ENCODE measurements around the gene MUC4. TPM values are rescaled to one million over a fixed set of nuclear protein-coding genes. Genes with fewer than 3 reads are reported as not detected.

The MUC4 gene
- total and polyA plus RNA-seq, 2 donors from 2014 or later: 0.19 TPM; not detected in 1

DNA sequence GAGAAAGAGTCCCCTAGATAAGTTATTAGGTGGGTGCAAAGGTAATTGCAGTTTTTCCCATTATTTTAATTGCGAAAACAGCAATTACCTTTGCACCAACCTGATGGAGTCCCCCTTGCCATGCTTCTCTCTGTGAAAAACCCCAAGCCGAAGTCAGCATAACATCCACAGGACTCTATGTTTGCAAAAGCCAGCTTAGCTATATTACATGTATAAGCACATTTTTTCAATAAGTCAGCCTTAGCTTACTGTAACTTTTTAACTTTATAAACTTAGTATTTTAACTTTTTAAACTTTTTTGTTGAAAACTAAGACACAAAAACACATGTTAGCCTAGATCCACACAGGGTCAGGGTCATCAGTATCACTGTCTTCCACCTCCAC lies 112.3 kb downstream of the MUC4 start:
- Histone ChIP-seq H3K27me3 (ENCODE audit: control insufficient read depth, insufficient read depth, low read length) (no peaks in the 10 kb centered on the region), H3K9me3 (ENCODE audit: control insufficient read depth in 2 of 3, insufficient read depth in 1 of 3, low read length in 3 of 3) (no peaks in the 10 kb centered on the region), H3K27ac (ENCODE audit: low read depth in 2 of 2, low read length in 2 of 2) (no peak overlapping the region), H3K36me3 (ENCODE audit: control insufficient read depth in 2 of 3, insufficient read depth in 3 of 3, low read length in 3 of 3) (peaks cover 0 to 25% (median 2%) of the 10 kb centered on the region in 3 donors), H3K4me3 (ENCODE audit: low read length in 3 of 3) (no peak overlapping the region), H3K9ac (ENCODE audit: low read length in 3 of 3) (no peak overlapping the region), H3K4me1 (ENCODE audit: control insufficient read depth in 2 of 3, insufficient read depth in 2 of 3, low read depth in 1 of 3, low read length in 3 of 3) (no peaks in the 10 kb centered on the region)
- FAIRE-seq: no peak
- intact Hi-C loops (cut with DNase I): no loop called here
- DNase-seq: peak in 1 of 5 donors; percentile 7
- TF ChIP-seq, protein P1, sequence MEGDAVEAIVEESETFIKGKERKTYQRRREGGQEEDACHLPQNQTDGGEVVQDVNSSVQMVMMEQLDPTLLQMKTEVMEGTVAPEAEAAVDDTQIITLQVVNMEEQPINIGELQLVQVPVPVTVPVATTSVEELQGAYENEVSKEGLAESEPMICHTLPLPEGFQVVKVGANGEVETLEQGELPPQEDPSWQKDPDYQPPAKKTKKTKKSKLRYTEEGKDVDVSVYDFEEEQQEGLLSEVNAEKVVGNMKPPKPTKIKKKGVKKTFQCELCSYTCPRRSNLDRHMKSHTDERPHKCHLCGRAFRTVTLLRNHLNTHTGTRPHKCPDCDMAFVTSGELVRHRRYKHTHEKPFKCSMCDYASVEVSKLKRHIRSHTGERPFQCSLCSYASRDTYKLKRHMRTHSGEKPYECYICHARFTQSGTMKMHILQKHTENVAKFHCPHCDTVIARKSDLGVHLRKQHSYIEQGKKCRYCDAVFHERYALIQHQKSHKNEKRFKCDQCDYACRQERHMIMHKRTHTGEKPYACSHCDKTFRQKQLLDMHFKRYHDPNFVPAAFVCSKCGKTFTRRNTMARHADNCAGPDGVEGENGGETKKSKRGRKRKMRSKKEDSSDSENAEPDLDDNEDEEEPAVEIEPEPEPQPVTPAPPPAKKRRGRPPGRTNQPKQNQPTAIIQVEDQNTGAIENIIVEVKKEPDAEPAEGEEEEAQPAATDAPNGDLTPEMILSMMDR (IDR thresholded peaks at IDR 0.05; ENCODE audit: borderline replicate concordance, extremely low read depth, insufficient read depth): no peak

DNA sequence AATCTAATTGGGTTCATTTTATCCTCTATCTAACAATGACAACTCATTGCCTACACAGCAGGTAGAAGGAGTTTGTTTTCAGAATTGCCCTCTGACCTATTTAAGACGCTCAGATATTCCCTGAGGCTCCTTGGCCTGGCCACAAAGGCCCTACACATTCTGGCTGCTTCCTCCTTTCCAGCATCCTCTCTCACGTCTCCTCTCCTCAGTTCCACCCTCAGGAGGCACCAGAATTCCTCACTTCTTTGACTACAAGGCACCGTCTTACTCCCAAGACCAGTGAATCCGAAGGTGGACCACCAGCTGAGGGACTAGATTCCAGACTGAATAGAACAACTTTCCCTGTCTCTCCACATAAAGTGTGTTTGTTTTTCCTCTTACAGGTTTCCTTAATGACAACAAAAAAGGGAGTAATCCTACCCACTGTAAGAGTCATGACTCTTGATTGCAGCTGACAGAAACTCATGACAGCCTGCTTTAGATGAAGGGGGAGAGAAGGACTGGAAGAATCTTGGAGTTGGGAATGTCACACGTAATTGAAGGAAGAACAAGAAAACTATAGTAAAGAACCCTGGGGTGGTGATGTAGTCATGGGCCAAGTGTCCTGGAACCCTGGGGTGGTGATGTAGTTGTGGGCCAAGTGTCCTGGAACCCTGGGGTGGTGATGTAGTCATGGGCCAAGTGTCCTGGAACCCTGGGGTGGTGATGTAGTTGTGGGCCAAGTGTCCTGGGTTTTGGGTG lies 112.9 kb downstream of the MUC4 start:
- Histone ChIP-seq H3K36me3 (ENCODE audit: control insufficient read depth in 2 of 3, insufficient read depth in 3 of 3, low read length in 3 of 3) (peaks cover 0 to 30% (median 7%) of the 10 kb centered on the region in 3 donors), H3K4me1 (ENCODE audit: control insufficient read depth in 2 of 3, insufficient read depth in 2 of 3, low read depth in 1 of 3, low read length in 3 of 3) (no peaks in the 10 kb centered on the region), H3K27me3 (ENCODE audit: control insufficient read depth, insufficient read depth, low read length) (no peaks in the 10 kb centered on the region), H3K4me3 (ENCODE audit: low read length in 3 of 3) (no peak overlapping the region), H3K9ac (ENCODE audit: low read length in 3 of 3) (no peak overlapping the region), H3K9me3 (ENCODE audit: control insufficient read depth in 2 of 3, insufficient read depth in 1 of 3, low read length in 3 of 3) (no peaks in the 10 kb centered on the region), H3K27ac (ENCODE audit: low read depth in 2 of 2, low read length in 2 of 2) (no peak overlapping the region)
- FAIRE-seq (no peak), DNase-seq (peak in 2 of 5 donors; percentile 29 to 58)
- TF ChIP-seq, protein P1 (IDR thresholded peaks at IDR 0.05; ENCODE audit: borderline replicate concordance, extremely low read depth, insufficient read depth): no peak
- intact Hi-C loops (cut with DNase I): no loop called here

DNA sequence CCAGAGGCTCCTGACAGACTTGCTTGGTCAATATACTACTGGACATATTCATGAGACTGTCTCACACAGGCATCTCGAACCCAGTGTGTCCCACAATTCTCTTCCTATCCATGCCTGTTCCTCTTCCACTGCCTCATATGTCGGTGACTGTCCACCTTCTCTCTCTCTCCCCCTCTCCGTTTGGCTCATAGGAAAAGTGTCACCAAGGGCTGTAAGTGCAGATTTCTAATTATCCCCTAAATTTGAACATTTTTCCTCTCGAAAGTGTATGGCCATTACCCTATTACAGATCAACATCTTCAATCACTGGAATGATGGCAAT lies 113.4 kb downstream of the MUC4 start:
- H3K27ac ChIP-seq (ENCODE audit: low read depth in 2 of 2, low read length in 2 of 2): no peak overlapping the region
- TF ChIP-seq, protein P1 (IDR thresholded peaks at IDR 0.05; ENCODE audit: borderline replicate concordance, extremely low read depth, insufficient read depth): no peak
- H3K4me1 ChIP-seq (ENCODE audit: control insufficient read depth in 2 of 3, insufficient read depth in 2 of 3, low read depth in 1 of 3, low read length in 3 of 3): no peaks in the 10 kb centered on the region
- no peaks in the 10 kb centered on the region for H3K27me3 ChIP-seq (ENCODE audit: control insufficient read depth, insufficient read depth, low read length)
- no peaks in the 10 kb centered on the region for H3K9me3 ChIP-seq (ENCODE audit: control insufficient read depth in 2 of 3, insufficient read depth in 1 of 3, low read length in 3 of 3)
- peaks cover 0 to 36% (median 7%) of the 10 kb centered on the region in 3 donors for H3K36me3 ChIP-seq (ENCODE audit: control insufficient read depth in 2 of 3, insufficient read depth in 3 of 3, low read length in 3 of 3)
- intact Hi-C loops (cut with DNase I): no loop called here
- no peak overlapping the region for H3K4me3 ChIP-seq (ENCODE audit: low read length in 3 of 3)
- H3K9ac ChIP-seq (ENCODE audit: low read length in 3 of 3): no peak overlapping the region
- DNase-seq (no peak), FAIRE-seq (no peak)
